HUES48 (cell line): ENCODE measurements around the gene KLHL13.
"Not testable (repeated sequence)": the region's sequence is repeated elsewhere in the genome, so short reads cannot be mapped to it uniquely, and the experiment has no call there.

Experiments used
- H3K27ac ChIP-seq: one replicate; pipeline ENCODE4 v1.7.0; 2013; ENCODE audit warnings: low read depth, low read length, inconsistent platforms
- H3K27me3 ChIP-seq: 2 replicates; pipeline ENCODE4 v1.6.1; 2013; ENCODE audit warnings: mild to moderate bottlenecking, low read length; ENCODE audit not compliant: control insufficient read depth, insufficient read depth
- H3K36me3 ChIP-seq: 2 replicates; pipeline ENCODE4 v1.6.1; 2013; ENCODE audit warnings: low read length; ENCODE audit not compliant: control insufficient read depth, insufficient read depth
- H3K4me1 ChIP-seq: 2 replicates; pipeline ENCODE4 v1.6.1; 2013; ENCODE audit warnings: mild to moderate bottlenecking, low read length; ENCODE audit not compliant: control insufficient read depth, insufficient read depth
- H3K4me3 ChIP-seq: 2 replicates; pipeline ENCODE4 v1.5.1; 2013; ENCODE audit warnings: mild to moderate bottlenecking, low read depth, low read length
- H3K9ac ChIP-seq: 2 replicates; pipeline ENCODE4 v1.6.1; 2013; ENCODE audit warnings: mild to moderate bottlenecking, low read depth, low read length, moderate library complexity
- H3K9me3 ChIP-seq: 2 replicates; pipeline ENCODE4 v1.6.1; 2013; ENCODE audit warnings: low read length; ENCODE audit not compliant: control insufficient read depth, insufficient read depth

The KLHL13 gene, protein sequence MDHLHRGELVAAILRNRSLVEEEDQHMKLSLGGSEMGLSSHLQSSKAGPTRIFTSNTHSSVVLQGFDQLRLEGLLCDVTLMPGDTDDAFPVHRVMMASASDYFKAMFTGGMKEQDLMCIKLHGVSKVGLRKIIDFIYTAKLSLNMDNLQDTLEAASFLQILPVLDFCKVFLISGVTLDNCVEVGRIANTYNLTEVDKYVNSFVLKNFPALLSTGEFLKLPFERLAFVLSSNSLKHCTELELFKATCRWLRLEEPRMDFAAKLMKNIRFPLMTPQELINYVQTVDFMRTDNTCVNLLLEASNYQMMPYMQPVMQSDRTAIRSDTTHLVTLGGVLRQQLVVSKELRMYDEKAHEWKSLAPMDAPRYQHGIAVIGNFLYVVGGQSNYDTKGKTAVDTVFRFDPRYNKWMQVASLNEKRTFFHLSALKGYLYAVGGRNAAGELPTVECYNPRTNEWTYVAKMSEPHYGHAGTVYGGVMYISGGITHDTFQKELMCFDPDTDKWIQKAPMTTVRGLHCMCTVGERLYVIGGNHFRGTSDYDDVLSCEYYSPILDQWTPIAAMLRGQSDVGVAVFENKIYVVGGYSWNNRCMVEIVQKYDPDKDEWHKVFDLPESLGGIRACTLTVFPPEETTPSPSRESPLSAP

GRCh38 chrX:118116713-118117550 is at the start of gene KLHL13:
TSS of gene KLHL13 (minus strand) at chrX:118116810. CDS start at chrX:118028473, 88,337 bp downstream.
- no peak within 1 kb of the TSS for H3K27ac ChIP-seq
- H3K4me3 ChIP-seq = peak within 1 kb of the TSS; percentile 86
- H3K9ac ChIP-seq = peak within 1 kb of the TSS; percentile 60
- peaks cover 39% of the 10 kb centered on the region for H3K27me3 ChIP-seq
- no peaks in the 10 kb centered on the region for H3K9me3 ChIP-seq
- H3K4me1 ChIP-seq = peaks cover 15% of the 10 kb centered on the region
- no peaks in the 10 kb centered on the region for H3K36me3 ChIP-seq

- H3K9me3 ChIP-seq = no peaks in the 10 kb centered on the region
- H3K27me3 ChIP-seq = no peaks in the 10 kb centered on the region; the same call in 1 of the 2 replicates
- H3K27ac ChIP-seq = no peak overlapping the region
- H3K4me3 ChIP-seq = no peak overlapping the region
- no peaks in the 10 kb centered on the region for H3K4me1 ChIP-seq
- no peaks in the 10 kb centered on the region for H3K36me3 ChIP-seq
- H3K9ac ChIP-seq = no peak overlapping the region
Measured at GRCh38 chrX:118164138-118164537, 47.5 kb upstream of the KLHL13 start.

- no peaks in the 10 kb centered on the region for H3K4me1 ChIP-seq
- H3K9ac ChIP-seq = no peak overlapping the region
- H3K4me3 ChIP-seq = no peak overlapping the region
- H3K27ac ChIP-seq = no peak overlapping the region
- no peaks in the 10 kb centered on the region for H3K36me3 ChIP-seq
- no peaks in the 10 kb centered on the region; the same call in 1 of the 2 replicates for H3K27me3 ChIP-seq
- no peaks in the 10 kb centered on the region for H3K9me3 ChIP-seq
Measured at GRCh38 chrX:118156953-118157608, 40.5 kb upstream of the KLHL13 start.

GRCh38 chrX:118156254-118156952 is 39.8 kb upstream of the KLHL13 start:
- H3K36me3 ChIP-seq = no peaks in the 10 kb centered on the region
- H3K4me1 ChIP-seq = no peaks in the 10 kb centered on the region
- H3K9me3 ChIP-seq = no peaks in the 10 kb centered on the region
- H3K27ac ChIP-seq = peak overlapping the region; percentile 8
- H3K9ac ChIP-seq = no peak overlapping the region
- no peak overlapping the region for H3K4me3 ChIP-seq
- H3K27me3 ChIP-seq = no peaks in the 10 kb centered on the region; the same call in 1 of the 2 replicates

GRCh38 chrX:118153270-118153669 is 36.7 kb upstream of the KLHL13 start:
- no peaks in the 10 kb centered on the region for H3K36me3 ChIP-seq
- no peaks in the 10 kb centered on the region for H3K9me3 ChIP-seq
- H3K4me1 ChIP-seq = no peaks in the 10 kb centered on the region
- no peaks in the 10 kb centered on the region; the same call in 1 of the 2 replicates for H3K27me3 ChIP-seq
- no peak overlapping the region for H3K9ac ChIP-seq
- H3K27ac ChIP-seq = no peak overlapping the region
- H3K4me3 ChIP-seq = no peak overlapping the region

DNA sequence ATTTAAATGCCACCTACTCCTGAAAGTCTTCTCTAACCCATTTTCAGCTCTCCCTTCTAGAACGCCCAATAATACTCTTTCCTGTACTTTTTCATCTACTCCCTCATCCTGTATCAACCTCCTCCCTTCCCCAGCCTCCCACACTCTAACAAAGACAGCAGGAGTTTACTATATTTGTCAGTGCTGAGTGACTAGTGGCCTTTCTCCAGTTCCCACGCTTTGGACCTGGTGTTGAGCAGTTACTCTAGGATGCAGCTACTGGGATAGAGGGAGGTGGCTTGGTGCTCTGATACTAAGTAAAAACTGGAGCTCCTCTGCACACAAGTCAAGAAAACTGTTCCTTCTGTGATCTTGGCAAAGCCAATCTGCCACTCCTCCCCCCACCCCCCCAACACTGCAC is 36.1 kb upstream of the KLHL13 start:
- H3K9me3 ChIP-seq = no peaks in the 10 kb centered on the region
- H3K4me3 ChIP-seq = no peak overlapping the region
- H3K27me3 ChIP-seq = no peaks in the 10 kb centered on the region; the same call in 1 of the 2 replicates
- no peak overlapping the region for H3K27ac ChIP-seq
- no peaks in the 10 kb centered on the region for H3K4me1 ChIP-seq
- H3K9ac ChIP-seq = no peak overlapping the region
- H3K36me3 ChIP-seq = no peaks in the 10 kb centered on the region

DNA sequence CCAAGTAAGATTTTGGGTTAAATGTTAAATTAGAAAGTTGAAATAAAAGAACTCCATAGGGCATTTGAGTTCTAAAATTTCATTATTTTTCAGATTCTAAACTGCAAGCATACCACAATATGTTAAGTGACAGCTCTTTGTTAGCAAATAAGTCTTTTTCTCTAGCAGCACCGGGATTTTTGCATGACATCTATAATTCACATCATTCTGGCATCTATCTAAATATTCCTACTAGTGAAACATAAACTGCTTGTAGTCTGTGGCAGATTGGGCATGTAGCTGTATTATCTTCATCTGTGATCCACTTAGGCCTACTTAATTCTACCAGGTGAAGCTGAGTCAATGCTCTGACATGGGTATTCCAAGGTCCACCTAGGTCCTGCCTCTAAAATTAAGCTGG is 32.1 kb upstream of the KLHL13 start:
- Histone ChIP-seq H3K9me3 (no peaks in the 10 kb centered on the region), H3K27me3 (no peaks in the 10 kb centered on the region; the same call in 1 of the 2 replicates), H3K36me3 (no peaks in the 10 kb centered on the region), H3K27ac (no peak overlapping the region), H3K4me3 (no peak overlapping the region), H3K9ac (no peak overlapping the region), H3K4me1 (no peaks in the 10 kb centered on the region)

DNA sequence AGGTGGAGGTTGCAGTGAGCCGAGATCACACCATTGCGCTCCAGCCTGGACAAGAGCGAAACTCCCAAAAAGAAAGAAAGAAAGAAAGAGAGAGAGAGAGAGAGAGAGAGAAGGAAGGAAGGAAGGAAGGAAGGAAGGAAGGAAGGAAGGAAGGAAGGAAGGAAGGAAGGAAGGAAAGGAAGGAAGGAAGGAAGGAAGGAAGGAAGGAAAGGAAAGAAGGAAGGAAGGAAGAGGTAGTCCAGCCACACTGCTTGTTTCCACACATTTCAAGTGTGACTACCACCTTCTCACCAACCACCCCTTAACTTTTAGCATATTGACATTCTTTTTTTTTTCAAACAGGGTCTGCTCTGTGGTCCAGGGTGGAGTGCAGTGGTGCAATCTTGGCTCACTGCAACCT is 31.2 kb upstream of the KLHL13 start:
- H3K4me3 ChIP-seq, H3K36me3 ChIP-seq, H3K9me3 ChIP-seq, H3K27ac ChIP-seq, H3K27me3 ChIP-seq, H3K4me1 ChIP-seq, H3K9ac ChIP-seq: not testable (repeated sequence)

- no peaks in the 10 kb centered on the region for H3K36me3 ChIP-seq
- no peak overlapping the region for H3K9ac ChIP-seq
- H3K27me3 ChIP-seq = no peaks in the 10 kb centered on the region; the same call in 1 of the 2 replicates
Measured at GRCh38 chrX:118143578-118143977, 27.0 kb upstream of the KLHL13 start.

GRCh38 chrX:118131336-118131735 is 14.7 kb upstream of the KLHL13 start:
- H3K9ac ChIP-seq = no peak overlapping the region
- no peaks in the 10 kb centered on the region for H3K4me1 ChIP-seq
- H3K4me3 ChIP-seq = no peak overlapping the region
- no peak overlapping the region for H3K27ac ChIP-seq
- no peaks in the 10 kb centered on the region for H3K27me3 ChIP-seq
- no peaks in the 10 kb centered on the region for H3K36me3 ChIP-seq
- no peaks in the 10 kb centered on the region for H3K9me3 ChIP-seq

More at GRCh38 chrX:118143578-118143977, 27.0 kb upstream of the KLHL13 start:
- Histone ChIP-seq H3K4me1 (no peaks in the 10 kb centered on the region), H3K27ac (no peak overlapping the region), H3K4me3 (no peak overlapping the region), H3K9me3 (no peaks in the 10 kb centered on the region)
